Stomach smooth muscle (tissue), 2 donors: ENCODE data around the gene IGF1R.

ENCODE experiments used
- H3K27ac ChIP-seq: one replicate; pipeline ENCODE4 v1.7.0; 2013; ENCODE audit warnings: mild to moderate bottlenecking, low read length, inconsistent platforms
- H3K27me3 ChIP-seq, 2 donors: one replicate each; pipeline ENCODE4 v1.7.0; 2013; ENCODE audit warnings: low read length in 2 of 2; ENCODE audit not compliant: insufficient read depth in 2 of 2, control insufficient read depth in 1 of 2
- H3K36me3 ChIP-seq, 2 donors: one replicate each; pipeline ENCODE4 v1.7.0; 2013; ENCODE audit warnings: low read length in 2 of 2; ENCODE audit not compliant: control insufficient read depth in 2 of 2, insufficient read depth in 2 of 2
- H3K4me1 ChIP-seq: one replicate; pipeline ENCODE4 v1.7.0; 2013; ENCODE audit warnings: low read length; ENCODE audit not compliant: control insufficient read depth, insufficient read depth
- H3K4me3 ChIP-seq, 2 donors: one replicate each; pipeline ENCODE4 v1.7.0; 2013; ENCODE audit warnings: low read length in 2 of 2
- H3K9ac ChIP-seq, 2 donors: one replicate each; pipeline ENCODE4 v1.7.0; 2013; ENCODE audit warnings: low read length in 2 of 2, mild to moderate bottlenecking in 1 of 2
- H3K9me3 ChIP-seq, 2 donors: one replicate each; pipeline ENCODE4 v1.7.0; 2013; ENCODE audit warnings: low read length in 2 of 2; ENCODE audit not compliant: control insufficient read depth in 2 of 2
- donor health status: healthy.
- donor health status: Pancreatic carcinoma.

IGF1R gene

DNA sequence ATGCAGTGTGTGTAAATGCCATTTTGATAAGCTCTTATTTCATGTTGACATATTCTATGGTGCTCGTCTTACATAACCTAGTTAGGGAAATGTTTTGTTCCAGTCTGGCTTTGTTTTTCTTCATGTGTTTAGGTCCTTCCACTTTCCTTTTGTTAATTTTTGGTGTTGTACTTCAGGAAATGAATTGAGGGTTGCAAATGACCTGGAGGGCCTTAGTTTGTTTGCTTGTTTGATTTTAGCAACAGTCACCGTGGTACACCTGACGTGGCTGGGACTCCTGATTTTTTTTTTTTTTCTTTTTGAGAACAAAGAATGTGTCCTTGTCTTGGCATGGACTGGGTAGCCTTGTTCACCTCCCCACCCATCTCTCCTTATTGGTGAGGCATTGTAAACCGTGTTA is 114.8 kb downstream of the IGF1R start:
- H3K27ac ChIP-seq = no peak overlapping the region

DNA sequence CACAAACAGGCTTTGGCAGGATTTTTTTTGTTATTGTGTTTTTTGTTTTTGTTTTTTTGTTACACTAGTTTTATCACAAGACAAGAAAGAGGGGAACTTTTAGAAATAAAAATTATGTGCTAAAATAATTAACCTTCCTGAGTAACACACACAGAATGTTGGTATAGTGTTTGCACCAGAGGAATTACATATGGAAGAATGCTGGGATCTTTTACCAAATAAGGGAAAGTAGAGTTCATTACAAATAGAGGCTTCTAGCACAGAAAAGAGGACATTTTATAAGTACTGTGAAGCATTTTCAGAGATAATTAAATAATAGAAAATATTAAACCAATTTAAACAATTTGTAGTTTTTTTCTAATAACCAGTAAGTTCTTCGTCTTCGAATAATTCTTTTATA is 116.0 kb downstream of the IGF1R start:
- Histone ChIP-seq H3K9me3 (no peaks in the 10 kb centered on the region), H3K36me3 (no peaks in the 10 kb centered on the region), H3K4me1 (peaks cover 20% of the 10 kb centered on the region), H3K9ac (no peak overlapping the region), H3K4me3 (no peak overlapping the region), H3K27ac (no peak overlapping the region), H3K27me3 (no peaks in the 10 kb centered on the region)

More for the DNA sequence above, 114.8 kb downstream of the IGF1R start:
- Histone ChIP-seq H3K9ac (no peak overlapping the region), H3K27me3 (no peaks in the 10 kb centered on the region), H3K36me3 (no peaks in the 10 kb centered on the region), H3K4me3 (no peak overlapping the region), H3K4me1 (peaks cover 22% of the 10 kb centered on the region), H3K9me3 (no peaks in the 10 kb centered on the region)

DNA sequence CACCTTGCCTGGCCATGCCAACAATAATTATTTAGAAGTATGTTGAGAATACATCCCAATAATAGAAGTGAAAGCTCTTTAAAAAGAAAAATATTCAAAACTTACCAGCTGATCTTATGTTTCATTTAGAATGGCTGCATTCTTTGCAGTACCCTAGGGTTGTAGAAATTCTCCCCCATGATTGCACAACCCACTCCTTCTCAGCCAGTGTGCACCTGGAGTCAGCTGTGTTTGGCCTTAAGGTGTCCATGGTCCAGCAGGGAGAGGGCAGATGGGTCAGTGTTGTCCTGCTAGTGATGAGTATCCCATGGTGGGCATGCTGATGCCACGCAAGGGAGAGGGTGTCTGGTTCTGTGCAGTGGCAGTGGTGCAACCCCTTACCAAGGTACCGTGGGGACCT is 117.3 kb downstream of the IGF1R start:
- H3K9me3 ChIP-seq = no peaks in the 10 kb centered on the region
- H3K4me1 ChIP-seq = peaks cover 16% of the 10 kb centered on the region
- H3K36me3 ChIP-seq = no peaks in the 10 kb centered on the region
- H3K4me3 ChIP-seq = no peak overlapping the region
- no peak overlapping the region for H3K9ac ChIP-seq
- no peaks in the 10 kb centered on the region for H3K27me3 ChIP-seq
- no peak overlapping the region for H3K27ac ChIP-seq

DNA sequence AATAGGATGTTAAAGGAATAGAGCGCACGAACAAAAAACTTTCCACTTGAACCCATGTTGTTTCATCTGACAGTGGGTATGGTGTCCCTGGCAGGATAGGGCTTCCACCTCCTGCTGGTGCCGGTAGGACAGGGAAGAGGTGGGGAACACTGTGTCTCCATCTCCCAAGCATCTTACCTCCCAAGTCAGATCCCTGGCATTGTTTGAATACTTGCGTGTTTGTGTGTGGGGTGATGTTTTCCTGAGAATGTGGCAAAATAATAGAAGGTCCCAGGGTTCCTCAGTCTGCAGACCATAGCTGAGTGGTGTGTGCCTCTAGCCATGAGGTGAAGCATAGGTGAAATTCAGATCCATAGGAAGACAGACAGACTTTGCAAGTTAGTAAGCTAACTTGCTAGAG is 119.4 kb downstream of the IGF1R start:
- Histone ChIP-seq H3K4me3 (no peak overlapping the region), H3K4me1 (peaks cover 7% of the 10 kb centered on the region), H3K36me3 (no peaks in the 10 kb centered on the region), H3K27me3 (no peaks in the 10 kb centered on the region), H3K27ac (no peak overlapping the region), H3K9ac (no peak overlapping the region), H3K9me3 (no peaks in the 10 kb centered on the region)

DNA sequence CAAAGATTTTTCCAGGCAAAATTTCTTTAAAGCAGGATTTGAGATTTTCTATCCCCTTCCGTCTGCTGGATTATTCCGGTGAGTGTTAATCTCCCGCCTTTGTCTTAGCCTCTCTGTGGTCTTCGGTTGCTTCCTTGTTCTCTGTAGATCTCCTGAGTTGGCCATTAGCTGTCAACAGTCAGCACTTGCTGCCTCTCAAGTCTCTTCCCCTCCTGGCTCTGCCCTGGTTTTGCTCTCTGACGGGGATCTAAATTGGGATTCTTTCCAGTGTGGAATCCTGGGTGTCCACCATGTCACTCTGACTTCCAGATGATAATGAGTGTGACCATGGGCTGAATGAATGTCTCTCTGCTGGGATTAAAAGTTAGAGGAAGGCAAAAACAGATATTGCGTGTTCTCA is 121.5 kb downstream of the IGF1R start:
- no peak overlapping the region for H3K27ac ChIP-seq

DNA sequence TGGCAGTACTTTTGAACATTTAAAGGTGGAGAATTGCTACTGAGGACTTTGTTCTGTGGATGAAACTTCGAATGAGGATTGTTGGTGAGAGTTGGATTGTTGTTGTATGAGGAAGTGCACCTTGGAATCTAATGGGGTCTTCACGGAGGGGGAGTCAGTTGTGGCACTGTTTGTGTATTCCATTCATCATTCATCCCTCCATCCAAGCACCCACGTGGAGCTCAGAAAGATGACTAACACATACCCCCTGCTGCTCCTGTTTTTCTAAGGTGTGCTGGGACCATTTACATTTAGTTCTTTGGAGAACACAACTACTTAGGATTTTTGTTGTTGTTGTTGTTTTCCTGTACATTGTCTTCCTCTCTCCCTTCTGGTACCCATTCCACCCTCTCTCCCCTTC is 122.6 kb downstream of the IGF1R start:
- Histone ChIP-seq H3K27ac (no peak overlapping the region), H3K4me1 (peaks cover 6% of the 10 kb centered on the region), H3K9me3 (no peaks in the 10 kb centered on the region), H3K9ac (no peak overlapping the region), H3K27me3 (no peaks in the 10 kb centered on the region), H3K36me3 (no peaks in the 10 kb centered on the region), H3K4me3 (no peak overlapping the region)

More for the DNA sequence above, 121.5 kb downstream of the IGF1R start:
- Histone ChIP-seq H3K9me3 (no peaks in the 10 kb centered on the region), H3K36me3 (no peaks in the 10 kb centered on the region), H3K4me3 (no peak overlapping the region), H3K9ac (no peak overlapping the region), H3K4me1 (no peaks in the 10 kb centered on the region), H3K27me3 (no peaks in the 10 kb centered on the region)

DNA sequence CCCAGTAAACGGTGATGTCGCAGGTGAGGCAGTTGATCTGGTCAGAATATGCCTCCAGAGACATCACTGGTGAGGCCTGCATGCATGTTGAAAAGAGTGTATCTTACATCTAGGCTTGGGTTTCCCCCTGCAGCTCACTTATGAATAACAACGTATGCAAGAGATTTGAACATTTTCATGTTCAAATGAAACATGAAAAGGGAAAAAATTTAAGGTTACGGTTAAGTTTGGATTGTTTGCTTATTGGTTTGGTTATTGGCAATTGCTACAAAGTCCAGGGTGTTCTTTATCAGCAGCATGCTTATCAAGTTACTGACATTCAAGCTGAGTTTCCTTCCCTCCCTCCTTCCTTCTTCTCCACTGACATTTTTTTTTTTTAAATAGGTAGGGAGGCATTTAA is 123.2 kb downstream of the IGF1R start:
- H3K27me3 ChIP-seq = no peaks in the 10 kb centered on the region
- H3K9ac ChIP-seq = no peak overlapping the region
- no peaks in the 10 kb centered on the region for H3K9me3 ChIP-seq
- no peak overlapping the region for H3K27ac ChIP-seq
- no peaks in the 10 kb centered on the region for H3K36me3 ChIP-seq
- no peak overlapping the region for H3K4me3 ChIP-seq
- H3K4me1 ChIP-seq = peaks cover 8% of the 10 kb centered on the region

DNA sequence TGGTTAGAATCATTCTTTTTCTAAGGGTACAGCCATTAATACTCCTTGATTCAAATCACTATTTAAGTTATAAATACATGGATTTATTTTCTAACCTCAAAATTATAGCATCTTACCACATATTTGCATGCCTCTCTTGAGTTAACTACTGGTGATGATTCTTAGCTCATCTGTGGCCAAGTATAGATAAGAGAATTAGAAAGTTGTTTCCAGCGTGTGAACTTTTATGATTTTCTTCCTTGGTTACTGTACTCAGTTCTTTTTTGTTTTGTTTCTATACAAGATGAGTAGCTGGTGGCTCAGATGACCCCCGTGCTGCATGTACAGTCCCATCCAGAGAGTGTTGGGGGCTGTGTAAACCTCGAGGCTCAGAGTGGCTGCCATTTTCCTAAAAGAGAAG is 124.6 kb downstream of the IGF1R start:
- H3K36me3 ChIP-seq = no peaks in the 10 kb centered on the region
- H3K9ac ChIP-seq = no peak overlapping the region
- H3K27me3 ChIP-seq = no peaks in the 10 kb centered on the region
- H3K9me3 ChIP-seq = no peaks in the 10 kb centered on the region
- peaks cover 17% of the 10 kb centered on the region for H3K4me1 ChIP-seq
- no peak overlapping the region for H3K27ac ChIP-seq
- H3K4me3 ChIP-seq = no peak overlapping the region

DNA sequence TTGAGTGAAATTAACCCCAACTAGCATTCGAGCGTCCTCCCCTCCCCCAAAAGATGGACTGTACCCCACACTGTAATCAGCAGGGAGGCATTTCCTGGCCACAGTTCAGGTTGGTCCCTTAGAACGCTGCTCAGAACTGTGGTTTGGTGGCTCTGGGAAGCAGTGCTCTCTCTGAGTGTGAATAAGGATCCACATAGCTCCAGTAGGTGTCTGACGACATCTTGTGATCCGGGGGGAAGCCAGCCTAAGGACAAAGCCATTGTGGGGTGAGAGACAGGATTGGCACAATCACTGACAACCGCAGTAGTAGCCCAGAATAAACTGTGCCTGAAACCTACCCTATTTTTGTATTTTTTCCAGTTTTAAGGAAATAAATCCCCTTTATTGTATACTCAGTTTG is 125.3 kb downstream of the IGF1R start:
- no peak overlapping the region for H3K9ac ChIP-seq
- H3K4me3 ChIP-seq = no peak overlapping the region
- H3K36me3 ChIP-seq = no peaks in the 10 kb centered on the region
- peaks cover 17% of the 10 kb centered on the region for H3K4me1 ChIP-seq
- no peaks in the 10 kb centered on the region for H3K27me3 ChIP-seq
- H3K27ac ChIP-seq = no peak overlapping the region
- no peaks in the 10 kb centered on the region for H3K9me3 ChIP-seq

DNA sequence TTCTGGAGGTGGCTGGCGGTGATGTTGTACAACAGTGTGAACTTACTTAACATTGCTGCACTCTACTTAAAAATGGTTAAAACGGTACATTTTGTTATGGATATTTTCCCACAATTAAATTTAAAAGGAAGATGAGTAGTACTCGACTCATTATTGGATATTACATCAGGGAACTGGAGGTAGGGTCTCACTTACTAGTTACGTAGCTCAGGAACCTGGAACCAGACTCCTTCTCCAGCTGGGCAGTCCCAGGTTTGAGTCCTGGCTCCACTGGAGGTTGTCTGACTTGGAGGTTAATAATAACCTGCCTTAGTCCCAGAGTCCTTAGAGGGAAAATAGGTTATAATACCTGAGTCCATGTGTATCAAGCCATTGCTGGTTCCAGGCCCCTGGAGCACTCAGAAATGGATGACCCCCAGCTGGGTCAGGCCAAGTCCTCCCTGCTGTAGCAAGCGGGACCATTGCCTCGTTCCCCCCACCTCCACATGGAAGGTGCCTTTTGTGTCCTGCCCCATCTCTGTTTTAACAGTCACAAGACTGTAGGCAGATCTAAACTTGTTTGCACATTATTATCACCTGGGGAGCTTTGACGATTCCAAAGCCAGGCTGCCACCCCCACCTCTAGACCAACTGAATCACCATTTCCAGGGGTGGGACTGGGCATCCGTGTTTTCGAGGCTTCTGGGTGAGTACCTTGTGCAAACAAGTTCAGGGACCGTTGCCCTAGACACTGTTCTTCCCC is 126.6 kb downstream of the IGF1R start:
- H3K4me1 ChIP-seq = peaks cover 17% of the 10 kb centered on the region
- no peaks in the 10 kb centered on the region for H3K27me3 ChIP-seq
- no peaks in the 10 kb centered on the region for H3K36me3 ChIP-seq
- no peak overlapping the region for H3K4me3 ChIP-seq
- H3K9me3 ChIP-seq = no peaks in the 10 kb centered on the region
- no peak overlapping the region for H3K9ac ChIP-seq
- no peak overlapping the region for H3K27ac ChIP-seq

DNA sequence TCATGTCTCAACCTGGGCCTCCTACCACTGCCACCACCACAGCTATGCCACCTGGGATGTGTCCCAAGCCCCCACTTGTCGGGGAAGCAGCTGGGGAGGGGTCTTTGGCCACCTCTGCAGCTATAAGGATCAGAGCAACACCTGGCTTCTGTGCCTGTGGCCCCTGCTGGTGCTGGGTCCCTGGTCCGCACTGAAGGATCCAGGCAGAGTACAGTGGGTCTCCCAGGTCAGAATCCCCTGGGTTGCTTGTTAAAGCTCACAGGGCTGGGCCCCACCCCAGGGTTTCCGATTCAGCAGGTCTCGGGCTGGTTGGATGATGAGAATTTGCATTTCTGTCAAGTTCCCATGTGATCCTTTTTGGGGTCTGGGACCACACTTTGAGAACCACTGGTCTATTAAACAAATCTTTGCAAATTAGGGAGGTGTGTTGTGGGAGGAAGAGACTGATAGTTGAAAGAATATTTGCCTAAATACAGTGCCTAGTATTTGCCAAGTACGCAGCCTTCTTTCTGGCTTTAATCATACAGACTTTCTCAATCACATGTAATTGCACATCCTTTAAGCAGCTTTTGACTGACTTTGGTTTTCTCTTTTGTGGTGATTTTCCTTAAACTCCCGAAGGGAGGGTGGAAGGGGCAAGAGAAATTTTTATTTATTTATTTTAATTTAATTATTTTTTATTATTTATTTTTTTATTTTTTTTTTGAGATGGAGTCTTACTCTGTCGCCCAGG is 127.3 kb downstream of the IGF1R start:
- Histone ChIP-seq H3K9me3 (no peaks in the 10 kb centered on the region), H3K9ac (no peak overlapping the region), H3K4me1 (peaks cover 17% of the 10 kb centered on the region), H3K4me3 (no peak overlapping the region), H3K27me3 (no peaks in the 10 kb centered on the region), H3K36me3 (no peaks in the 10 kb centered on the region), H3K27ac (no peak overlapping the region)
